B cell (primary cell): ENCODE results near the gene BUD13.

ENCODE experiments used
- EZH2 ChIP-seq: IDR thresholded peaks from 2 replicates; pipeline ENCODE4 v1.6.1; 2012; ENCODE audit warnings: borderline replicate concordance, low read depth, mild to moderate bottlenecking, moderate library complexity, low read length; ENCODE audit not compliant: insufficient read depth, poor library complexity, severe bottlenecking
- TF ChIP-seq, protein P1 (sequence below): fragments of 200-600 bp; IDR thresholded peaks from one replicate; pipeline ENCODE4 v1.8.0; 2022; ENCODE audit warnings: antibody characterized with exemption, mild to moderate bottlenecking

DNA sequence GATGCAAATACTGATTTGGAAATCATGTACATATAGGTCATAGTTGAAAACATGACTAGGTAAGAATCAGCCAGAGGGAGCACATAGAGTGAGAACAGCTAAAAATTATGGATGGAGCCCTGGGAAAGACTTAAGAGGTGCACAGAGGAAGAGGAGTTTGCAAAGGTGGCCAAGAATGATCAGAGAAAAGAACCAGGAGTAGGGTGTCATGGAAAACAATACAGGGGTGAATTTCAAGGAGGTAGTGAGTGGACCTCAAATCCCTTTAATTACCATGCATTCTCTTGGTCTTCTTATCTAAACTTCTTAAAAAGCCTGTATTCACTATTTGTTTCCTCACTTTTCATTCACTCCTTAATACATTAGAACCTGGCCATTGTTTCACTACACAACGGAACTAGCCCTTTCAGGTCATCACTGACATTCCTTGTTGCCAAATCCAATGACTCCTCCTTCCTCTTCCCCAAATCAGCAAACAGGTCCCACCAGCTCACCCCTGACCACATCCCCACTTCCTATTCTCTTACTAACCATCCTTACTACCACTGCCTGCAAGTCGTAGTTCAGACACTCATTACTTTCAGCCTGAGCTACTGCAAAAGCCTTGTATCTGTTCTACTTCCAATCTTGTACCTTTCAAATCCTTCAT is 22.6 kb downstream of the BUD13 start:
- TF ChIP-seq, protein P1, sequence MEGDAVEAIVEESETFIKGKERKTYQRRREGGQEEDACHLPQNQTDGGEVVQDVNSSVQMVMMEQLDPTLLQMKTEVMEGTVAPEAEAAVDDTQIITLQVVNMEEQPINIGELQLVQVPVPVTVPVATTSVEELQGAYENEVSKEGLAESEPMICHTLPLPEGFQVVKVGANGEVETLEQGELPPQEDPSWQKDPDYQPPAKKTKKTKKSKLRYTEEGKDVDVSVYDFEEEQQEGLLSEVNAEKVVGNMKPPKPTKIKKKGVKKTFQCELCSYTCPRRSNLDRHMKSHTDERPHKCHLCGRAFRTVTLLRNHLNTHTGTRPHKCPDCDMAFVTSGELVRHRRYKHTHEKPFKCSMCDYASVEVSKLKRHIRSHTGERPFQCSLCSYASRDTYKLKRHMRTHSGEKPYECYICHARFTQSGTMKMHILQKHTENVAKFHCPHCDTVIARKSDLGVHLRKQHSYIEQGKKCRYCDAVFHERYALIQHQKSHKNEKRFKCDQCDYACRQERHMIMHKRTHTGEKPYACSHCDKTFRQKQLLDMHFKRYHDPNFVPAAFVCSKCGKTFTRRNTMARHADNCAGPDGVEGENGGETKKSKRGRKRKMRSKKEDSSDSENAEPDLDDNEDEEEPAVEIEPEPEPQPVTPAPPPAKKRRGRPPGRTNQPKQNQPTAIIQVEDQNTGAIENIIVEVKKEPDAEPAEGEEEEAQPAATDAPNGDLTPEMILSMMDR = no peak
- no peak for TF ChIP-seq EZH2
